Measurements from ENCODE around the gene EXOC6B.

The EXOC6B gene

DNA sequence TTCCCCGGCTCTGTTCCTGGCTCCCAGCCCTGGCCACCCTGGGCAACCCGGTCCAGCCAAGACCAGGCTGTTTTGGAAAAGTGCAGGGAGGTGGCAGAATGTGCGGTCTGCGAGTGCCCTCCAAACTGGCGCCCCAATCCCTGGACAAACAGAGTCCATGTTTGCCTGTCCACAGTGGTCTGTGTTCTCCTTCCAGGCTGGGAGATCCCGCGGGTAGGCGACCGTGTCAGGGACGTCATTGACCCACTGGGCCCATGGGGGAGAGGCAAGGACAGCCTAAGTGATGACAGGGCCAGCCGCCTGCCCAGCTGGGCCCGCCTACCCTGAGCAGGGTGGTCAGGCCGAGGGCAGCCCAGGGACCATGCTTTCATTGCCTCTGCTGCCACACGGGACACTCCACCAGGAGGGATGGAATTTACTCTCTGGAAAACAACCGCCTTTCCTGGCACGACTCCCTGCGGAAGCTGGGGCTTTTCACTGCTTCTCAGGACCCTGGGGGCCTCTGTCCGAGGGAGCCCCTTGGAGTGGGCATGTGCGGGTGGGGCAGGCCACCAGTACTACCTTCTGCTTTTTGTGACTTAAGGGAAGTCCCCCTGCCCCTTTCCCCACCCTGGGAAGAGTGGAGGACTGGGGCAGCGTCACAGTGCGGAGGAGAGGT is 698.3 kb downstream of the EXOC6B start:
- DNase-seq, result no peak

DNA sequence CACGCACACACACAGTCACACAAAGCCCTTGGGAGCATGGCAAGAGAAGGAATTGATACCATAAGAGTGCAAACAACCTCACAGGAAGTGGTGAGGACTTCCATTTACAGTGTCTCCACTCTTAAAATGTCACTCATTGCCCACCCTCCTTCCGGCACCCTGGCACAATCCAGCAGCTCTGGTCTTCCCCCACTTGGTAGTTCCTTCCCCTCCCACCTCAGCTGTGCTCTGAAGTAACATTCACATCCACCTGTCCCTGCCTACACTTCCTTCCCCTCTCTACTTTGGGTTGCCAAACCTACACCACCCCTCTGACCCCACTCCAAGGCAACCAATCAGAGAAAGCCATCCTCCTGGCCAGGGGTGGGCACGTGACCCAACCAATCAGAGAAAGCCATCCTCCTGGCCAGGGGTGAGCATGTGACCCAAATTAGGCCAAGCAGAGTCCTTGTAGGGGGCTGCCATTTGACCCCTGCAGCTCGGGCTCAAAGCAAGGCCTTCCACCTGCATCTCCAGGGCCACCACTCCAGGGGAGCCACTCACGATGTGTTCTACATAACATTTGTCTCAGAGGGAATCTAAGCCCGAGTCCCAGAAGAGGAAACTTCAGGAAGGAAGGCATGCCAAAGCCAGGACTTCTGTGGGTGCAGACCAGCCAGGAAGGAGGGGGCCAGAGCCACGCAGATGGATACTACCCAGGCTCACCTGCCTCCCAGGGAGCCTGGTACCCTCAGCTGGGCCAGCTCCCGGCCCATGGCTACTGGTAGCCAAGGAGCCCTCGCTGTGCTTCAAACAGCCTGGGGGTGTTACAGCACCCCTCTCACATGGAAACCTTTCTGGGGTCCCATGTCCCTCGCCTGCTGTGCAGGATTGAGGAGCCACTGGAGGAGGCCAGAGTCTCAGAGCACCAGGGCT is 699.4 kb downstream of the EXOC6B start:
- DNase-seq, result no peak
